Islet of Langerhans (tissue), 1 donor: ENCODE results near the gene NXNL2.

Experiments
- FAIRE-seq: peaks from one replicate; lab custom pipeline; 2011; peaks lifted over from hg19 to GRCh38; lab: Jason Lieb, UNC

NXNL2 gene

GRCh38 chr9:88531920-88532698 lies 2.9 kb upstream of the NXNL2 start:
- FAIRE-seq, result no peak

- no peak for FAIRE-seq
Observed at GRCh38 chr9:88533951-88534455, 975 bp upstream of the NXNL2 start.

- FAIRE-seq, result no peak
Observed at GRCh38 chr9:88535226-88536022, 446 bp downstream of the NXNL2 start.

- no peak for FAIRE-seq
Observed at GRCh38 chr9:88536023-88536324, 996 bp downstream of the NXNL2 start.

- no peak for FAIRE-seq
Observed at GRCh38 chr9:88536951-88537760, 2.2 kb downstream of the NXNL2 start.

GRCh38 chr9:88537761-88538091 lies 2.7 kb downstream of the NXNL2 start:
- FAIRE-seq, result no peak

GRCh38 chr9:88538311-88539085 lies 3.5 kb downstream of the NXNL2 start:
- no peak for FAIRE-seq

- FAIRE-seq, result no peak
Observed at GRCh38 chr9:88539246-88539645, 4.3 kb downstream of the NXNL2 start.

GRCh38 chr9:88540251-88540763 lies 5.3 kb downstream of the NXNL2 start:
- no peak for FAIRE-seq

- FAIRE-seq, result no peak
Observed at GRCh38 chr9:88544245-88544644, 9.3 kb downstream of the NXNL2 start.

GRCh38 chr9:88551546-88552137 lies 16.7 kb downstream of the NXNL2 start:
- no peak for FAIRE-seq

- FAIRE-seq, result no peak
Observed at GRCh38 chr9:88553350-88553749, 18.4 kb downstream of the NXNL2 start.

- no peak for FAIRE-seq
Observed at GRCh38 chr9:88555268-88555980, 20.4 kb downstream of the NXNL2 start.

- no peak for FAIRE-seq
Observed at GRCh38 chr9:88559661-88560060, 24.7 kb downstream of the NXNL2 start.

- no peak for FAIRE-seq
Observed at GRCh38 chr9:88567870-88568269, 32.9 kb downstream of the NXNL2 start.

GRCh38 chr9:88571419-88571818 lies 36.4 kb downstream of the NXNL2 start:
- FAIRE-seq, result no peak

GRCh38 chr9:88572684-88573083 lies 37.7 kb downstream of the NXNL2 start:
- FAIRE-seq, result no peak

GRCh38 chr9:88574953-88575352 lies 40.0 kb downstream of the NXNL2 start:
- no peak for FAIRE-seq

GRCh38 chr9:88577256-88578120 lies 42.5 kb downstream of the NXNL2 start:
- FAIRE-seq, result no peak
